HUES48 (cell line): ENCODE measurements around the gene GNAT1.
A peak's percentile ranks its signal among the peaks of the same experiment; 100 is the strongest.

Experiments used
- H3K27ac ChIP-seq: one replicate; pipeline ENCODE4 v1.7.0; 2013; ENCODE audit warnings: low read depth, low read length, inconsistent platforms
- H3K27me3 ChIP-seq: 2 replicates; pipeline ENCODE4 v1.6.1; 2013; ENCODE audit warnings: mild to moderate bottlenecking, low read length; ENCODE audit not compliant: control insufficient read depth, insufficient read depth
- H3K36me3 ChIP-seq: 2 replicates; pipeline ENCODE4 v1.6.1; 2013; ENCODE audit warnings: low read length; ENCODE audit not compliant: control insufficient read depth, insufficient read depth
- H3K4me1 ChIP-seq: 2 replicates; pipeline ENCODE4 v1.6.1; 2013; ENCODE audit warnings: mild to moderate bottlenecking, low read length; ENCODE audit not compliant: control insufficient read depth, insufficient read depth
- H3K4me3 ChIP-seq: 2 replicates; pipeline ENCODE4 v1.5.1; 2013; ENCODE audit warnings: mild to moderate bottlenecking, low read depth, low read length
- H3K9ac ChIP-seq: 2 replicates; pipeline ENCODE4 v1.6.1; 2013; ENCODE audit warnings: mild to moderate bottlenecking, low read depth, low read length, moderate library complexity
- H3K9me3 ChIP-seq: 2 replicates; pipeline ENCODE4 v1.6.1; 2013; ENCODE audit warnings: low read length; ENCODE audit not compliant: control insufficient read depth, insufficient read depth

GNAT1 gene

GRCh38 chr3:50236484-50237132 is 45.2 kb downstream of the GNAT1 start:
- H3K4me3 ChIP-seq: peak overlapping the region; percentile 91
- peaks cover 32% of the 10 kb centered on the region for H3K4me1 ChIP-seq
- no peaks in the 10 kb centered on the region for H3K36me3 ChIP-seq
- peak overlapping the region; percentile 72 for H3K9ac ChIP-seq
- H3K27ac ChIP-seq: peak overlapping the region; percentile 72
- no peaks in the 10 kb centered on the region for H3K27me3 ChIP-seq
- H3K9me3 ChIP-seq: no peaks in the 10 kb centered on the region

GRCh38 chr3:50237133-50237651 is 45.8 kb downstream of the GNAT1 start:
- H3K4me3 ChIP-seq: peak overlapping the region; percentile 91
- no peaks in the 10 kb centered on the region for H3K36me3 ChIP-seq
- peak overlapping the region; percentile 72 for H3K27ac ChIP-seq
- no peaks in the 10 kb centered on the region for H3K27me3 ChIP-seq
- 0 out of 2 replicates have a peak overlapping the region, but pooled peaks have one; percentile 72 for H3K9ac ChIP-seq
- H3K4me1 ChIP-seq: peaks cover 38% of the 10 kb centered on the region
- H3K9me3 ChIP-seq: no peaks in the 10 kb centered on the region

GRCh38 chr3:50237754-50238548 is 46.5 kb downstream of the GNAT1 start:
- Histone ChIP-seq H3K4me3 (peak overlapping the region; percentile 91), H3K36me3 (no peaks in the 10 kb centered on the region), H3K27ac (peak overlapping the region; percentile 72), H3K27me3 (no peaks in the 10 kb centered on the region), H3K9ac (no peak overlapping the region), H3K4me1 (peaks cover 46% of the 10 kb centered on the region), H3K9me3 (no peaks in the 10 kb centered on the region)

DNA sequence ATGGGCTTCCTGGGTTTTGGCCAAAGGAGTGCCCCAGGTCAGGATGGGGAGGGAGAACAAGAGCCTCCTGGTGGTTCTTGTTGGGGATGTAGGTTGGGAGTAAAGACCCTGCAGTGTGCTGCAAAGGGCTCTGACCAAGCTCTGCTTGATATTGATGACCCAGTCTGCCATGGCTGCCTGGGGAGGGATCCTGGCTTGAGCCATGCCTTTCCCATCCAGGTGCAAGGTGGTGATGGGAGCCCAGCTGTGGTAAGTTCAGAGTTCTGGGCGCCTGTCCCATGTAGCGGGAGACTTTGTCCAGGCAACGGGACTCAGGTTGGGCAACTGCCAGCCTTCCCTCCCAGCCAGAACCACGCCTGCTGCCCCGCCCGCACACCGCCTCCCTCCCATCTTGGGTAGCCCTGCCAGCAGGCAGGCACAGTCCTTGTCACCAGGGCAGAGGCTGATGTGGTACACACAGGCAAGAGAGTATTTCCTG is 47.2 kb downstream of the GNAT1 start:
- no peaks in the 10 kb centered on the region for H3K9me3 ChIP-seq
- peaks cover 52% of the 10 kb centered on the region for H3K4me1 ChIP-seq
- peak overlapping the region; percentile 72 for H3K27ac ChIP-seq
- H3K9ac ChIP-seq: no peak overlapping the region
- H3K4me3 ChIP-seq: peak overlapping the region; percentile 91
- no peaks in the 10 kb centered on the region for H3K27me3 ChIP-seq
- peaks cover 2% of the 10 kb centered on the region; the same call in 1 of the 2 replicates for H3K36me3 ChIP-seq

GRCh38 chr3:50239649-50240048 is 48.2 kb downstream of the GNAT1 start:
- H3K9me3 ChIP-seq: no peaks in the 10 kb centered on the region
- peak overlapping the region; percentile 72 for H3K27ac ChIP-seq
- H3K36me3 ChIP-seq: peaks cover 4% of the 10 kb centered on the region; the same call in 1 of the 2 replicates
- H3K9ac ChIP-seq: no peak overlapping the region
- H3K4me1 ChIP-seq: peaks cover 53% of the 10 kb centered on the region
- H3K4me3 ChIP-seq: no peak overlapping the region
- no peaks in the 10 kb centered on the region for H3K27me3 ChIP-seq

GRCh38 chr3:50241163-50241562 is 49.8 kb downstream of the GNAT1 start:
- H3K36me3 ChIP-seq: peaks cover 4% of the 10 kb centered on the region; the same call in 1 of the 2 replicates
- peak overlapping the region; percentile 60 for H3K4me3 ChIP-seq
- H3K9me3 ChIP-seq: no peaks in the 10 kb centered on the region
- peaks cover 63% of the 10 kb centered on the region for H3K4me1 ChIP-seq
- no peaks in the 10 kb centered on the region for H3K27me3 ChIP-seq
- H3K9ac ChIP-seq: peak overlapping the region; percentile 64; the same call in 1 of the 2 replicates
- peak overlapping the region; percentile 99 for H3K27ac ChIP-seq

- H3K9ac ChIP-seq: peak overlapping the region; percentile 64; the same call in 1 of the 2 replicates
- peak overlapping the region; percentile 60 for H3K4me3 ChIP-seq
- H3K4me1 ChIP-seq: peaks cover 69% of the 10 kb centered on the region
- H3K27me3 ChIP-seq: no peaks in the 10 kb centered on the region
- peak overlapping the region; percentile 99 for H3K27ac ChIP-seq
- peaks cover 4% of the 10 kb centered on the region; the same call in 1 of the 2 replicates for H3K36me3 ChIP-seq
- no peaks in the 10 kb centered on the region for H3K9me3 ChIP-seq
Measured at GRCh38 chr3:50241713-50242380, 50.4 kb downstream of the GNAT1 start.

- H3K27ac ChIP-seq: peak overlapping the region; percentile 99
Measured at GRCh38 chr3:50242381-50242770, 51.0 kb downstream of the GNAT1 start.

GRCh38 chr3:50242851-50243542 is 51.6 kb downstream of the GNAT1 start:
- peaks cover 9% of the 10 kb centered on the region for H3K36me3 ChIP-seq
- H3K9ac ChIP-seq: no peak overlapping the region
- peak overlapping the region; percentile 99 for H3K27ac ChIP-seq
- peaks cover 68% of the 10 kb centered on the region for H3K4me1 ChIP-seq
- no peaks in the 10 kb centered on the region for H3K9me3 ChIP-seq
- H3K27me3 ChIP-seq: no peaks in the 10 kb centered on the region
- no peak overlapping the region for H3K4me3 ChIP-seq

More at GRCh38 chr3:50242381-50242770, 51.0 kb downstream of the GNAT1 start:
- Histone ChIP-seq H3K4me1 (peaks cover 72% of the 10 kb centered on the region), H3K27me3 (no peaks in the 10 kb centered on the region), H3K36me3 (peaks cover 6% of the 10 kb centered on the region), H3K9ac (no peak overlapping the region), H3K9me3 (no peaks in the 10 kb centered on the region), H3K4me3 (no peak overlapping the region)

- Histone ChIP-seq H3K4me3 (no peak overlapping the region), H3K9me3 (no peaks in the 10 kb centered on the region), H3K27me3 (no peaks in the 10 kb centered on the region), H3K36me3 (peaks cover 9% of the 10 kb centered on the region), H3K4me1 (peaks cover 68% of the 10 kb centered on the region), H3K9ac (no peak overlapping the region), H3K27ac (peak overlapping the region; percentile 76)
Measured at GRCh38 chr3:50243543-50243895, 52.1 kb downstream of the GNAT1 start.
